NCI-H82 treated with DMSO at 0.1 percent for 48 hours (cell line): Measurements from ENCODE around the gene CHDH.

Source experiments
- DNase-seq: peaks from one replicate; lab custom pipeline; 2025; ENCODE audit not compliant: unreplicated experiment; lab: John Stamatoyannopoulos, UW

Gene CHDH

DNA sequence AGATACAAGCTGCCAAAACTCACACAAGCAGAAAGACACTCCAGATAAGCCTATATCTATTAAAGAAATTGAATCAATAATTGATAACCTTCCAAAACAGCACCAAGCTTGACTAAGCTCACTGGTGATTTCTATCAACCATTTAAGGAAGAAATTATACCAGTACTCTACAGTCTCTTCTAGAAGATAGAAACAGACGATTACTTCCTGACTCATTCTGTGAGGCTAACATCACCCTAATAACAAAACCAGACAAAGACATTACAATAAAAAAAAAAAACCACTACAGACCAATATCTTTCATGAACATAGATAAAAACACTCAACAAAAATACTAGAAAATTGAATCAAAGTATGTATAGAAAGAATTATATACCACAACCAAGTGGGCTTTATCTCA is 20.2 kb downstream of the CHDH start:
- no peak for DNase-seq

- DNase-seq: no peak
Observed at GRCh38 chr3:53824795-53825194, 21.4 kb downstream of the CHDH start.

DNA sequence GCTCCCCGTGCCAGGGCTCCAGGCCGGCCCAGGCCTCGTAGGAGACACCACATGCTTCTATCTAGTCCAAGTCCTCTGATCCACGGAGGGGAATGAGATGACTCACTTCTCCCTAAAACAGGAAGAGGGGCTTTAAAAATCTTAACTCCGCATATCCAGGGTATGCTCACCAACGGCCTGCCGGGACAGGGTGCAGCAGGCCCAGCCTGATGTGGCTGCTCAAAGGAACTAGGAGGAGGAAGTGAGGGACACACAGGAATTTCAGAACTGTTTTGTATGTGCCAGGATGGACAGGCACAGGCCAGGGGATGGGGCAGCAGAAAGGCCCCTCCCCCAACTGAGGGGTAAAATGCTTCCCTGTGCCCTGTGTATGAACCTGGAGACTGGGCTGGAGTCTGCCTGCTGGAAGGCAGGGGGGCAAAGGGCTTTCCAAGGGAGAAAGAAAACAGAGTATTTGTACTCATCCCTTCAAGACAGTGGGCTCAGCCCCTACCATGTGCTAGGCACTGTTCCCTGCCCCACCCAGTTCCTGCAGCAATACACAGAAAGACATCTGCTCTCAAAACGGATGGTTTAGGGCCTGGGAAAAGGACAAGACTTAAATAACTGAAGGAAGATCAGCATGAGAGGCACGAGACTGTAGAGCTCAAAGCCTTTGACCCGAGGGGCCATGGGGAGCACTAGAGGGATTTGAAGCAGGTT is 22.1 kb downstream of the CHDH start:
- no peak for DNase-seq

DNA sequence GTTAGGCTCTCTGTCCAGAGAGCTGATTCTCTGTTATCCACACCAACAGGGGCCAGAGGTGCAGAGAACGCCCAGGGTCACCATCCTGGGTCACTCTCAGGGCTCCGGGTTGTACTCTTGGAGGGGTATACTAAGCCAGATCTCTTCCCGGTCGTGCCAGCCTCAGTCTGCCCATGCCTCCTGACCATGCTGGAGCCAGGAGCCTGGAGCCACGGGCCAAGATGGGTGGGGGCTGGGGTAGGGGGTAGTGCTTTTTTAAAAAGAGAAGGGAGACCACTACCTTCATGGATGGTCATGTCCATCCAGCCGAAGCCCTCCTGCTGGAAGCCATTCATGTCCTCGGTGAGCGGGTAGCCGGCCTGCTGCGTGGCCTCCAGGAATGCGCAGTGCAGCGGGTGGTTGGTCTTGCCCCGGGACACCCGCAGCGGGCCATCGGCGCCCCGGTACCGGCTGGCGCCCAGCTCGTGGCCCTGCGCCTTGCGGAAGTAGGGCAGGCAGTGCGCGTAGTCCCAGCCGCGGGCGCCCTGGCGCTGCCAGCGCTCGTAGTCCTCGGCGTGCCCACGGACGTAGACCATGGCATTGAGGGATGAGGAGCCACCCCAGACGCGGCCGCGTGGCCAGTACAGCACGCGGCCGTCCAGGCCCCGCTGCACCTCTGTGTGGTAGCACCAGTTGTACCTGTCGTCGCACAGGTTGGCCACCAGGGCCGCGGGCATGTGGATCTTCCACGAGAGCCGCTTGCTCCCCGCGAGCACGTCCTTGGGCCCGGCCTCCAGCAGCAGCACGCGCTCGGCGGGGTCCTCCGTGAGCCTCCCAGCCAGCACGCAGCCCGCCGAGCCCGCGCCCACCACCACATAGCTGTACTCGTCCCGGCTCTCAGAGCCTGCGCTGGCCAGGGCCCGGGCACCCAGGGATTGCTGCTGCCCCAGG is 22.9 kb downstream of the CHDH start:
- no peak for DNase-seq

DNA sequence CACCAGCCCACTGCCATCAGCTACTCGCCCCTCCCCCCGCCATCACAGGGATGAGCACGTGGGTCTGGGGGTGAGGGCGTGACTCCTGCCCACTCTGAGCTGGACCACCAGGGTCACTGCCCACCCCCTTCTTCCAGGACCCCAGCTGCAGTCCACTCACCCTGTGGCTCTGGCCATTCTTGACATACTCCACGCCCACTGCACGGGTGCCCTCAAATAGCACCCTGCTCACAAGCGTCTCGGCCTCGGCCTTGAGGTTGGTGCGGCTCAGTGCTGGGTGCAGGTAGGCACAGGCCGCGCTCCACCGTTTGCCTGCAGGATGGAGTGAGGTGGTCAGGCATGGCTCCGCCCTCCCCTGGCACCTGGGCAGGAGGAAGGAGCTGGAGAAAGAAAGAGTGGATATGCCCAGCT is 23.9 kb downstream of the CHDH start:
- DNase-seq: no peak

DNA sequence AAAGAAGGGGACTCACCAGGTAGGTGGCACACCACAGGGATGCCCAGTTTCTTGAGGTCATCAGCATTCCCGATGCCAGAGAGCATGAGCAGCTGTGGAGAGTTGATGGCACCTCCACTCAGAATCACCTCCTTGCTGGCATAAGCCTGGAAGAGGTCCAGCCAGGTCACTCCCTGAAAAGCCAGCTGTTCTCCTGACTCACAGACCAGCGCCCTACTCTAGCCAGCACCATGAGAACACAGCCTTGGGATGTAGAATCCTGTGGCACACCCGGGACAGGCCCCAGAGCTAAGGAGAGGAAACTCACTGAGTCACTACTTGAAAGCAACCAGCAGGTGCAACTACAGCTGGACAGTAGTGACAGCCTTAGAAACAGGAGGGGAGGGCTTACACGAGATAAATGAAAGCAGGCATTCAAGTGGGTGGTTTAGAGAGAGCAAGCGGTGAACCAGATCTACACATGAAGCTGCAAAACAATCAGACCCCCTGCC is 24.5 kb downstream of the CHDH start:
- DNase-seq: no peak

DNA sequence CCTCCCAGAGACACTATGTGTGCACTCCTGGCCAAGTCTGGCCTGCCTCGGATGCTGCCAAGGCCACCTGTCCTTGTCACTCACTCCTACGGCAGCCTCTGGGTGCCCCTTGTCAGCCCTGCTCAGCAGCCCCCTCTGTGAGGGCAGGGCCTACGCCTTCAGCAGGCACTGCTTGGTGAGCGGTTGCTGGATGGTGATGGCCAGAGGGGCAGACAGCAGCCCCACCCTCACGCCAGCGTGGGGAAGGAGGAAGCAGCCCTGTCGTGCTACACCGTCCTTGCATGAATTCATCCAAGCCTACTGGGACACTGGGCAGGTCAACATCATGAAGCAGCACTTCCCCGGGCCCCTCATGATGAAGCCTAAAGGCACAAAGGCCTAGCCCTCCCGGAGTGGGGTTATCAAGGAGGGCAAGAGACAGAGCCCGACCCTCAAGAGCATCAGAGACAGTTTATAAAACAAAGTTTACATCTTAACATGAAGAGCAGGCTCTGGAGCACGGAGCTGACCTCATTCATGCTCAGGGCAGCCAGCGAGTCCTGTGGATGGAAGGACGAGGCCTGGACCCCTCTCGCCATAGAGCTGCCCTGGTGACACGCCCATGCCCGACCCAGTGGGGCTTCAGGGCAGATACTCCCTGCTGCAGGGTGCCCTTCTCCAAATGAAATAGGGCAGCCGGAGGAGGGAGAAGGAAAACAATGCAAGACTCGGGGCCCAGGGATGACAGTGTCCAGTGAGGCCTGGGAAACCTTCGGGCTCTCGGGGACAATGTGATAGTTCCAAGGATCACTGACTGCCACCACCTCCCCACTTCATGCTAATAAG is 25.3 kb downstream of the CHDH start:
- DNase-seq: no peak

GRCh38 chr3:53820084-53820483 is 26.1 kb downstream of the CHDH start:
- no peak for DNase-seq

DNA sequence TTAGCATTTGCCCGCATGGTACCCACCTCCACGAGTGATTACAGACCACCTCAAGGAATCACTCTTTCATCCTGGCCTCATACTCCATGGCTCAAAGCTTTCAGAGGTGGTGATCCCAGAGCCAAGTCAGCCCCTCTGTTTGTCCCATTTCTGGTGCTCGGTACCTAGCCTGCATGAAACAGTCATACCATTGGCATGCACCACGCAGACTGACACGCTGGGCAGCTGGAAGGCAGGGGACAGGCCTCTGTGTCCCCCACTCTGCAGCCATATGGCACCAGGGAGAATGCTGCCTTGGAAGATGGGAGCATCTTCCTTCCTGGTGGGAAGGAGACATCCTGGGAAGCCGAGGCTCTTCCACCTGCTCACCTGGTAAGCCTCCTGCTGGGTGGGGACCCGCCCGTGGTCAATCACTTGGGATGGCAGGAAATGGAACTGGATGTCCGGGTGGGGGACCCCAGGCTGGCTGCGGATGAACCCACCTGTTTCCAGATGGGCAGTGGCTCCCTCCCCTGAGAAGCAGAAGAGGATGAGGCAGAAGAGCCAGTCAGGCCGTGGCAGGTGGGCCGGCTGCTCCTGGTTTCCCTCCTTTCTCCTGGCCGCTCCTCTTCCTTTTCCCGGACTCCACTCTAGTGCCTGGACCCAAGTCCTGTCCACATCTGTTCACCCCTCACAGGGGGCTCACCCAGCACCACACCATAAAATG is 26.9 kb downstream of the CHDH start:
- no peak for DNase-seq

DNA sequence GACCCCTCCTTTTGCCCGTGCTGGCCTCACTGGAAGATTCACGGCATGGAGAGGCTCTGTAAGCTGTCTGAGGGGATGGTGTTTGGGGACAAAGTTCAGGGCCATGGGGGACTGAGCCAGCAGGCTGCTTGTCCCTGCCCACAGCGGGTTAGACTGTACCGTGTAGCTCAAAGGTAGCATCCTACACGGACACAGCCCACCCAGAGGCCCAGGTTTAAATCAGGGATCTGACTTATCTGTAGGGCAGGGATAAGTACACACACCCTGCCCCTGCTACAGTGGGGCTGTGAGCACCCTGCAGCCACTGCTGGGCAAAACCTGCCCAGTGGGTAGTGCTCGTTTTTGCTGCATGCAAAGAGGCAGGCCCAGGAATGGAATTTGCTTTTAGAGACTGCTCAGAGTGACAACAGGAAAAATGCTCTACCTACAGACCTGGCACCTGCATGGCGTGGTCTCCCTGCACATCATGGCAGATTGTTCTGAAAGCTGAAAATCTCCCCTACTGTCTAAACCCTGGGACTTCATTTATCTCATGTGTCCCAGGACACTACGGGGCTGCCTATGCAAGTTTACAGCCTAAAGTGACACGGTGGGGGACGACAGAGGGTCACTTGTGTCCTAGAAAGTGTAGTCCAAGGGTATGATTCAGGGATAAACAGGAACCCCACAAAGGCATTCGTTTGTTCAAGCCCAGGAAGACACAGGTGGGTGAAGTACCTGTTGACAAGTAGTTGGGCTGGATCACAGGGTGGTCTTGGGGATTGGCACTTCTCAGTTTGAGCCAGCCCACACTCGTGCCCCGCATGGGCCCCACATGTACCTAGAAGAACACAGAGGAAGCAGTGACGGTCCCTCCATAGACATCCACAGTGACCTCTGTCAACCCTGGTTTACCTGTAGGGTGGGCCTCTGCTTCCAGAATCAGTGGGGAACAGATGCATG is 27.7 kb downstream of the CHDH start:
- no peak for DNase-seq

- no peak for DNase-seq
Observed at GRCh38 chr3:53817809-53818208, 28.4 kb downstream of the CHDH start.

DNA sequence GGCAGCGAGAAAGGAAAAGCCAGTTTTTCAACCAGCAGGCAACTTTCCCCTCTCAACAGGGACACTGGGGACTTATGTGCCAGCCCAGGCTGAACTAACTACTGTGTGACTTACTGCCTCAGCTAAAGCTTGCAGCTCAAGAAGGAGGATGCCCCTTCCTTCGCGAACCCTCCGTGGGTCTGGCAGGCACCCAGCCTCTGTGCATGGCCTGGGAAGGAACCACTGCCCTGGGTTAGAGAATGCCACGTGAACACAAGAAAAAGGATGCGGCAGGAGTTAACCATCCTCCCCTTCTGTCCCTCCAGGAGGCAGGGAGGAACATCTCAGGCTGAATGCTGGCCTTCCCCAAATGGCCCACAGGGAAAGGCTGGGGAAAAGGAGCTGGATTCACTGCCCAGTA is 29.0 kb downstream of the CHDH start:
- DNase-seq: no peak

GRCh38 chr3:53816425-53816824 is 29.8 kb downstream of the CHDH start:
- no peak for DNase-seq

- DNase-seq: no peak
Observed at GRCh38 chr3:53815651-53816050, 30.6 kb downstream of the CHDH start.

DNA sequence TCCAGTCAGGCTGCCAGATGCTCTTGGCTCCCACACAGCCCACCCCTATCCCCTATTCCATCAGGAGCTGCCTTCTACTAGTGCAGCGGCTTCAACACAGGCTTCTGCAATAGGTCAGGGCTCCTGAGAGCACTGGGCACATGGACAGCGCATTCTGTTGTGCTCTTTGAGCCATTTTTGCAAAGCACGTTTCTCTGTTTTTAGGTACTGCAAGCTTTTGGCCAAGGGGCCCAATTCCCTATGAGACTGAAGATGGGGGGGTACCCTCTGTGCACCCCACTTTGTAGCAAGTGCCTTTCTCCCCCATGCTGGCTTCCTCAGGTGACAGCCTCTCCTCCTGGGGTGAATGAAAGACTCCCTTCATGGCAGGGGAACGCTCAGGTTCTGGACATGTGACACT is 31.2 kb downstream of the CHDH start:
- no peak for DNase-seq

GRCh38 chr3:53813876-53814275 is 32.3 kb downstream of the CHDH start:
- DNase-seq: no peak

- DNase-seq: no peak
Observed at GRCh38 chr3:53813229-53813628, 33.0 kb downstream of the CHDH start.

DNA sequence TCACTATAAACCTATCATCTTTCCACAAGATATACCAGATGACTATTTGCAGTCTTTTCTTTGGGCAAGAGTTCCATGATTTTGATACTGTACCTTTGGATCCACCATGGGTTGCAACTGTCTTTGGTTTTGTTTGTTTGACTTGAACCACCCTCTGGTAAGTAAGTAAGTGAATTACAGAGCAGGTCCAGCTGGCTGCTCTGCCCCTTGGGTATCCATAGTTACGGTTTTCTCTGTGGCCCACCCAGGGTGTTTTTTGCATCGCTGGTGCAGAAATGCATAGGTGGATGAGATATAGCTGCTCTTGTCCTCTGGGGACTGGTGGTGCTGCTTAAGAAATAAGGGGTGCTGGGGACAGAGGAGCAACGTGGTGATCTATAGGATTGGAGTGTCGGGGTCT is 33.8 kb downstream of the CHDH start:
- DNase-seq: no peak

DNA sequence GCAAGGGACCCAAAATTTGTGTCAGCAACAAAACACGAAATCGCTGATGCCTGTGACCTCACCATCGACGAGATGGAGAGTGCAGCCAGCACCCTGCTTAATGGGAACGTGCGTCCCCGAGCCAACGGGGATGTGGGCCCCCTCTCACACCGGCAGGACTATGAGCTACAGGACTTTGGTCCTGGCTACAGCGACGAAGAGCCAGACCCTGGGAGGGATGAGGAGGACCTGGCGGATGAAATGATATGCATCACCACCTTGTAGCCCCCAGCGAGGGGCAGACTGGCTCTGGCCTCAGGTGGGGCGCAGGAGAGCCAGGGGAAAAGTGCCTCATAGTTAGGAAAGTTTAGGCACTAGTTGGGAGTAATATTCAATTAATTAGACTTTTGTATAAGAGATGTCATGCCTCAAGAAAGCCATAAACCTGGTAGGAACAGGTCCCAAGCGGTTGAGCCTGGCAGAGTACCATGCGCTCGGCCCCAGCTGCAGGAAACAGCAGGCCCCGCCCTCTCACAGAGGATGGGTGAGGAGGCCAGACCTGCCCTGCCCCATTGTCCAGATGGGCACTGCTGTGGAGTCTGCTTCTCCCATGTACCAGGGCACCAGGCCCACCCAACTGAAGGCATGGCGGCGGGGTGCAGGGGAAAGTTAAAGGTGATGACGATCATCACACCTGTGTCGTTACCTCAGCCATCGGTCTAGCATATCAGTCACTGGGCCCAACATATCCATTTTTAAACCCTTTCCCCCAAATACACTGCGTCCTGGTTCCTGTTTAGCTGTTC is 34.9 kb downstream of the CHDH start:
- DNase-seq: no peak
